Measurements from ENCODE around the gene PIKFYVE. TPM values are rescaled to one million over a fixed set of nuclear protein-coding genes. Genes with fewer than 3 reads are reported as not detected.

Gene PIKFYVE
- total and polyA plus RNA-seq, 2 experiments from 2014 or later, result 4.8 to 19.7 TPM

DNA sequence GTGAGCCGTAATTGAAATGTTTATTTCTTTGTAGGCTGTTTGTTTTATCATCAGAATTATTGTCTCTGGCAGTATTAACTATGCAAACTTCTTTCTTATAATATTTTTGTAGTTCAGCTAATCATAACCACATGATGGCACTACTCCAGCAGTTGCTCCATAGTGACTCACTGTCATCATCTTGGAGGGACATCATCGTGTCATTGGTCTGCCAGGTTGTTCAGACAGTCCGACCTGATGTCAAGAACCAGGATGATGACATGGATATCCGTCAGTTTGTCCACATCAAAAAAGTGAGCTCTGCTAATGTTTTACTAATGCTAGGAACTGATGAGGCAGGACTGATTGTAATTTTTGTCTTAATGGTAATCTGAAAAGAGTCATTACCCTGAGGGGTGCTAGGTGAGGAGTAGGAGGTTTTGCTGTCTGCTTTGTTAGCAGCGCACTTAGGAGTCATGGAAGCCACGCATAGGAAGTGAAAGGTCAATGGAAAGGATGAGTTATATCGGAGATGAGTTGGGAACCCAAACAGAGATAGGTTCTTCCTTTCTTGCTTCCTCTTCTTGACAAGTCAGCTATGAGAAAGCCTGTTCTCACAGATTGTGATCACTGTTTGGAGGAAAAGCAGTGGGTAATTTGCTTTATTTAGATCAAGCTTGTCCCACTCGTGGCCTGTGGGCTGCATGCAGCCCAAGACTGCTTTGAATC, 49.2 kb downstream of the PIKFYVE start:
- H3K9me2 ChIP-seq (ENCODE audit: insufficient read depth), result no peaks in the 10 kb centered on the region
- in situ Hi-C loops (cut with MboI), result no loop called here
- H2AFZ ChIP-seq, result no peak overlapping the region
- H3K27me3 ChIP-seq (replicated peaks; ENCODE audit: insufficient read depth), result no peaks in the 10 kb centered on the region
- H4K20me1 ChIP-seq (ENCODE audit: insufficient read depth), result no peaks in the 10 kb centered on the region
- TF ChIP-seq EZH2phosphoT487 (IDR thresholded peaks at IDR 0.05; ENCODE audit: insufficient read depth, low read depth) (no peak), EZH2 (IDR thresholded peaks at IDR 0.05; ENCODE audit: insufficient read depth, poor library complexity, severe bottlenecking) (no peak)
- peak; percentile 85 for DNase-seq
- H3K9ac ChIP-seq, result peak overlapping the region; percentile 33
- H3K9me3 ChIP-seq (ENCODE audit: low read depth), result no peaks in the 10 kb centered on the region
- peaks cover 34% of the 10 kb centered on the region for H3F3A ChIP-seq (ENCODE audit: insufficient read depth)
- peaks cover 20% of the 10 kb centered on the region for H3K36me3 ChIP-seq (ENCODE audit: low read depth)
- 9 to 13% methylated on average over 8 of the region's 8 CpGs for WGBS, 2 experiments (ENCODE audit: low coverage in 1 of 2, low lambda C conversion rate in 2 of 2, missing lambda C conversion rate in 2 of 2)
- peaks cover 30% of the 10 kb centered on the region for H3K4me1 ChIP-seq (ENCODE audit: insufficient read depth)
- H3K27ac ChIP-seq, result peak overlapping the region; percentile 70
- H3K4me2 ChIP-seq (ENCODE audit: unreplicated experiment), result no peak overlapping the region
- H3K79me2 ChIP-seq (ENCODE audit: insufficient read depth), result 0 out of 2 replicates have a peak, but pooled peaks cover 4% of the 10 kb centered on the region
- no peak overlapping the region for H3K4me3 ChIP-seq

DNA sequence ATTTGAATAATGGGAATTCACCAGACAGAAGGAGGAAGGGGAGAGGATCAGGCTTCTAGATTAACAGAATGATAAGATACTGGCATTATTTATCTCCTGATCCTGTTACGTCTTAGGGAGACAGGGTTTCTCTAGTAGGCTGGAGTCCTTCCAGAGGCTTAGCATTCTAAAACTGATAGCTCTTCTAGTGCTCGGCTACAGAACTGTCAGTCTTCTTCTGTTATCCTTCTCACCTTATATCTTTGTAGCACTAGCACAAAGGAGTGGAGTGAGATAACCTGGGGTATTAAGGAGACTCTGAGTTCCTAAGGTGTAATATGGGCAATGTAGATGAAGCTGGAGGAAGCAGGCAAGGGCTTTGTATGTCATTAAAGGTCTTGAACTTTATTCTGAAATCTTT, 52.1 kb downstream of the PIKFYVE start:
- Histone ChIP-seq H3K36me3 (ENCODE audit: low read depth) (peaks cover 20% of the 10 kb centered on the region), H3K4me2 (ENCODE audit: unreplicated experiment) (no peak overlapping the region), H3K9me2 (ENCODE audit: insufficient read depth) (no peaks in the 10 kb centered on the region), H3F3A (ENCODE audit: insufficient read depth) (peaks cover 19% of the 10 kb centered on the region), H2AFZ (no peak overlapping the region), H3K27ac (no peak overlapping the region), H3K9me3 (ENCODE audit: low read depth) (no peaks in the 10 kb centered on the region), H3K27me3 (replicated peaks; ENCODE audit: insufficient read depth) (no peaks in the 10 kb centered on the region), H3K4me3 (no peak overlapping the region), H3K9ac (no peak overlapping the region), H4K20me1 (ENCODE audit: insufficient read depth) (no peaks in the 10 kb centered on the region), H3K79me2 (ENCODE audit: insufficient read depth) (0 out of 2 replicates have a peak, but pooled peaks cover 4% of the 10 kb centered on the region), H3K4me1 (ENCODE audit: insufficient read depth) (peaks cover 17% of the 10 kb centered on the region)
- no peak for DNase-seq
- in situ Hi-C loops (cut with MboI), result no loop called here
- no peak for TF ChIP-seq EZH2phosphoT487 (IDR thresholded peaks at IDR 0.05; ENCODE audit: insufficient read depth, low read depth)
- no peak for TF ChIP-seq EZH2 (IDR thresholded peaks at IDR 0.05; ENCODE audit: insufficient read depth, poor library complexity, severe bottlenecking)
- WGBS, 2 experiments (ENCODE audit: low coverage in 1 of 2, low lambda C conversion rate in 2 of 2, missing lambda C conversion rate in 2 of 2), result 97% methylated on average over 2 of the region's 2 CpGs

GRCh38 chr2:208319391-208319790, 53.3 kb downstream of the PIKFYVE start:
- Histone ChIP-seq H3K4me3 (no peak overlapping the region), H3K27me3 (replicated peaks; ENCODE audit: insufficient read depth) (no peaks in the 10 kb centered on the region), H2AFZ (no peak overlapping the region), H3K27ac (no peak overlapping the region), H3K4me1 (ENCODE audit: insufficient read depth) (peaks cover 16% of the 10 kb centered on the region), H3K9me2 (ENCODE audit: insufficient read depth) (no peaks in the 10 kb centered on the region), H3K36me3 (ENCODE audit: low read depth) (peaks cover 16% of the 10 kb centered on the region), H3K79me2 (ENCODE audit: insufficient read depth) (0 out of 2 replicates have a peak, but pooled peaks cover 4% of the 10 kb centered on the region), H3K4me2 (ENCODE audit: unreplicated experiment) (no peak overlapping the region), H4K20me1 (ENCODE audit: insufficient read depth) (no peaks in the 10 kb centered on the region), H3K9ac (no peak overlapping the region), H3F3A (ENCODE audit: insufficient read depth) (peaks cover 12% of the 10 kb centered on the region), H3K9me3 (ENCODE audit: low read depth) (no peaks in the 10 kb centered on the region)
- in situ Hi-C loops (cut with MboI), result no loop called here
- DNase-seq, result peak; percentile 6
- 75 to 84% methylated on average over 2 of the region's 2 CpGs for WGBS, 2 experiments (ENCODE audit: low coverage in 1 of 2, low lambda C conversion rate in 2 of 2, missing lambda C conversion rate in 2 of 2)
- TF ChIP-seq EZH2 (IDR thresholded peaks at IDR 0.05; ENCODE audit: insufficient read depth, poor library complexity, severe bottlenecking) (no peak), EZH2phosphoT487 (IDR thresholded peaks at IDR 0.05; ENCODE audit: insufficient read depth, low read depth) (no peak)

DNA sequence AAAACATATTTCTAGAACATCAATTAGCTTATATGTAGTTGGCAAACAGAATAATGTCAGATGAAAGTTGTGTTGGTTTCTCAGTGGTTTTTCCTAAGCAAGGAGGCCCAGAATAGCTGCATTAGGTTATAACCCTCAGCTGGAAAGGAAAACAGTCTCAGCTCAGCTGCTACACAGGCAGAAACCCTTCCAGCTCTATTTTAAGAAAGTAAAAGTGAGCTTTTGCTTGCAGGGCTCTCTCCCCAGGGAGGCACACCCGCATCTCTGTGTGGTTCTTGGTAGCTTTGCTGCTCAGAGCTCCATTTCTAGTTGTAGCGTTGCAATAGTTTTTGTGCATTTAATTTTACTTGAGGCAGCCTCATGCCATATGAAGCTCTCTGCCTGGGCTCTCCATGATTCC, 54.6 kb downstream of the PIKFYVE start:
- Histone ChIP-seq H2AFZ (no peak overlapping the region), H3K79me2 (ENCODE audit: insufficient read depth) (0 out of 2 replicates have a peak, but pooled peaks cover 4% of the 10 kb centered on the region), H3K4me2 (ENCODE audit: unreplicated experiment) (peak overlapping the region; percentile 7), H3K9me3 (ENCODE audit: low read depth) (no peaks in the 10 kb centered on the region), H3K4me3 (no peak overlapping the region), H4K20me1 (ENCODE audit: insufficient read depth) (no peaks in the 10 kb centered on the region), H3F3A (ENCODE audit: insufficient read depth) (no peaks in the 10 kb centered on the region), H3K27me3 (replicated peaks; ENCODE audit: insufficient read depth) (no peaks in the 10 kb centered on the region), H3K27ac (no peak overlapping the region), H3K4me1 (ENCODE audit: insufficient read depth) (peaks cover 7% of the 10 kb centered on the region), H3K36me3 (ENCODE audit: low read depth) (peaks cover 27% of the 10 kb centered on the region), H3K9me2 (ENCODE audit: insufficient read depth) (no peaks in the 10 kb centered on the region), H3K9ac (no peak overlapping the region)
- TF ChIP-seq EZH2phosphoT487 (IDR thresholded peaks at IDR 0.05; ENCODE audit: insufficient read depth, low read depth), result no peak
- no peak for TF ChIP-seq EZH2 (IDR thresholded peaks at IDR 0.05; ENCODE audit: insufficient read depth, poor library complexity, severe bottlenecking)
- 20 to 37% methylated on average over 2 of the region's 2 CpGs for WGBS, 2 experiments (ENCODE audit: low coverage in 1 of 2, low lambda C conversion rate in 2 of 2, missing lambda C conversion rate in 2 of 2)
- DNase-seq, result peak; percentile 42
- in situ Hi-C loops (cut with MboI), result no loop called here

Measured in GM23248 (cell line).